NCI-H82 (cell line): Measurements from ENCODE around the gene DNASE2.

Experiments
- DNase-seq: peaks from one replicate; lab custom pipeline; 2025; lab: John Stamatoyannopoulos, UW

DNASE2 gene

DNA sequence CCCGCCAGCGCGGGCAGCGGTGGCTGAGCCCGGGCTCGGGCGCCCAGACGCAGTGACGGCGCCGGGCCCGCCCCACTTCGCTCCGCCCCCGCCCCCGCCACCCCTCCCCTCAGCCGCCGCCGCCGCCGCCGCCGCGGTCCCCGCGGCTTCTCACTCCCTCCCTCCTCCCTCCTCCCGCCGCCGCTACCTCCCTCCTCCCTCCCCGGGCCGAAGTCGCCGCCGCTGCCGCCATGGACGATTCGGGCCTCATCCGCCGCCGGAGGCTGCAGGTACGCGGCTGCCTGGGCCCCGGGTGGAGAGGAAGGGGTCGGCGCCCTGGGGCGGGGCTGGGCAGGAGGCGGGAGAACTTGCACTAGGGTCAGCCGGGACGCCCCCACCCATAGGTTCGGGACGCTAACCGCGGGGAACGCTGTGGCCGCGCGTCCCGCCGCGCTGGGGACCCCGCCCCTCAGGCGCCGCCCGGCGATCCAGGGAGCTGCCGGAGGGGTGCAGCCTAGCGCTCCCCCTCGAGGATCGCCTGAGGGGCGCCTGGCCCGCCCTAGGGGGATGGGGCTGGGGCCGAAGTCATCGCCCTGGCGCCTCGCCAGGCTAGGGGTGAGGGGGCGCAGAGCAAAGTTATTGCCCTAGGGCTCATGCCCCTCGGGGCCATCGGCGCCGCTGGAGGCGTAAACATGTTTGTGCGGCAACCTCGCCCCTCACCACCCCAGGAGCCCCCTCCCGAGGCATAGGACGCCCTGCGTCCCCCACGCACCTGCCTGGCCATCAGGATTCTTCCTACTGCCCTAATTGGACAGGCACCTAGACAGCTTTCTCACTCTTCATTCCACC, 47.3 kb downstream of the DNASE2 start:
- peak; percentile 92 for DNase-seq

DNA sequence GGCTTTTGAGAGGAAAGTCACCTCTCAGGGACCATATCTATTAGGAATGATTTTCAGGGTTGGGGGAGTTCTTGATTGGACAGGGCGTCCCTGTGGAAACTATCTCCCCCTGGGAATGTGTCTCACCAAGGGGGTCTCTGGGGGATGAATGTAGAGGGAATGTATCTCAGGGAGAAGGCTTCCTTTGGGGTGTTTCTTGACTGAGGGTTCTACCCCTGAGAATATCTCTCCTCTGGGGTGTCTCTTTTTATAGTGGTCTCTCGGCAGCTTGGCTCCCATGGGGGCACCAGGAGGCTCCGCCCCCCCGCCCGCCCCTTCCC, 47.9 kb downstream of the DNASE2 start:
- DNase-seq: no peak

DNA sequence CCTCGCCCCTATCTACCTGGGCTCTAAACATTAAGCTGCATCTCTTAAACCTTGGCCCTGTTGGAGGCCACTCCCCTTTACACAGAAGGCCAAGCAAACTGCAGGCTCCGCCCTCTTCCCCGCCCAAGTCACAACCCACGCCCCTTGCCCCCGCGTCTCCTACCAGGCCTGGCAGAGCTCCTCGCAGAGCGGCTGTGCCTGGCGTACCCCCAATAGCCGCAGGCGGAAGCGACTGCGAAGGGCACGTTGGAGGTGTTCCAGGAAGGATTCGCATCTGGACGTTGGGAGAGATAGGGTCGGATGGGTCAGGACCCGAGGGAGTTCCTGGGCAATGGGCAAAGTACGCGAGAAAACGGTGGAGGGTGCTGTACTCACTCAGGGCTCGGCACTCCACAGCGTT, 52.8 kb downstream of the DNASE2 start:
- peak; percentile 92 for DNase-seq

DNA sequence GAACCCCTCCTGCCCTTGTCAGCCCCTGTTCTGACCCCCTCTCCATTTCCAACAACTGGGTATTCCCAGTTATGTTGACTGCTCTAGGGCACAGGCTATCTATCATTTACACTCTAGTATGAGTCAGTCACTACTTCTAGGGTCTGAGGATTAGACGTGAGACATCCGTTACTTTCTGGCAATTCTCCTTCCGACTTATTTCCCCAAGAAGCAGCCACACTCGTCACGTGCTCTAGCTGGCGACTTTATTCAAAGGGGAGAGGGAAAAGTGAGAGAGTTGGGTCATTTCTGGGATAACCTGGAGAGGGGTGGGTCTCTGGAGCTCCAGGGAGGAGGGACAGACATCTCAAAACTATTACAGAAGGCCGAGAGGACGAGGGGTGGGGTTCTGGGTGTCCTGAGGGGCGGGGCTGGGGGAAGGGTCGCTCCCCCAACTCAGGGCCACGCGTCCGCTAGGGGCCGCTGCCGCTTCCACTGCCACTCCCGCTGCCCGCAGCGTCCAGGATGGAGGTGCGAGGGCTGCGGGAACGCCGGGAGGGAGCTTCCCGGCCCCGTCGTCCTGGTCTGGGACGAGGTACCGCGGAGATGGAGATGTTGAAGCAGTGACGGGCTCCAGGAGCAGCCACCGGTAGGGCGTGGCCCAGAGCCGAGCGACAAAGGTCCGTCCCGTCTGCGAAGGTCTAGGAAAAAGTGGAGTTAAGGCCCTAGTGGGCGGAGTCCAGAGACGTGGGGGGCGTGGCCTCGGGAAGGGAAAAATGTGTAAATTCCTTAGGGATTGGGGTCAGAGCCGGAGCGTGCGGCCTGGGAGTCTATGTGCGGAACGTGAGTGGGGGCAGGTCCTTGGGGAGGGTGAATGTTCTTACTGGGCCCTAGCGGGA, 55.8 kb downstream of the DNASE2 start:
- DNase-seq: peak; percentile 92
